Left ventricle myocardium inferior (tissue), 1 donor: ENCODE measurements around the gene CRYGD. TPM values are rescaled to one million over a fixed set of nuclear protein-coding genes. Genes with fewer than 3 reads are reported as not detected.
"Not testable (repeated sequence)": the region's sequence is repeated elsewhere in the genome, so short reads cannot be mapped to it uniquely, and the experiment has no call there.

Experiments
- DNase-seq: peaks from one replicate; pipeline ENCODE4 v3.0.0-alpha.2; 2020
- H3K27ac ChIP-seq: fragments of 200-600 bp; replicated peaks from 2 replicates; pipeline ENCODE4 v1.8.0; 2021
- H3K27me3 ChIP-seq: fragments of 200-600 bp; 2 replicates; pipeline ENCODE4 v1.8.0; 2021; ENCODE audit warnings: low read depth
- H3K36me3 ChIP-seq: fragments of 200-600 bp; 2 replicates; pipeline ENCODE4 v1.8.0; 2021
- H3K4me1 ChIP-seq: fragments of 200-600 bp; 2 replicates; pipeline ENCODE4 v1.8.0; 2021
- H3K4me3 ChIP-seq: fragments of 200-600 bp; 2 replicates; pipeline ENCODE4 v1.8.0; 2021; ENCODE audit warnings: mild to moderate bottlenecking, moderate library complexity
- H3K9me3 ChIP-seq: fragments of 200-600 bp; replicated peaks from 2 replicates; pipeline ENCODE4 v1.8.0; 2021
- CTCF ChIP-seq: fragments of 200-600 bp; IDR thresholded peaks from 2 replicates; pipeline ENCODE4 v1.8.0; 2021; ENCODE audit warnings: antibody characterized with exemption, mild to moderate bottlenecking, borderline replicate concordance
- intact Hi-C: fragments of 100-400 bp; cut with micrococcal nuclease; formaldehyde crosslinking; loops from one replicate; pipeline ENCODE4 v1.11.0; 2022
- total RNA-seq: library from RNA; stranded (reverse); fragmentation: NEBNext Ultra II Directional; extraction: Animal tissue kit (Norgen Biotek cat#: 25700); gene quantifications from one replicate; pipeline ENCODE4 v1.2.1, GENCODE V29; 2021
- donor health status: DM: no; HTN: yes; CAD: no; lungs with severe emphysema.

Gene CRYGD
- total RNA-seq, 1 donor from 2014 or later, result not detected

DNA sequence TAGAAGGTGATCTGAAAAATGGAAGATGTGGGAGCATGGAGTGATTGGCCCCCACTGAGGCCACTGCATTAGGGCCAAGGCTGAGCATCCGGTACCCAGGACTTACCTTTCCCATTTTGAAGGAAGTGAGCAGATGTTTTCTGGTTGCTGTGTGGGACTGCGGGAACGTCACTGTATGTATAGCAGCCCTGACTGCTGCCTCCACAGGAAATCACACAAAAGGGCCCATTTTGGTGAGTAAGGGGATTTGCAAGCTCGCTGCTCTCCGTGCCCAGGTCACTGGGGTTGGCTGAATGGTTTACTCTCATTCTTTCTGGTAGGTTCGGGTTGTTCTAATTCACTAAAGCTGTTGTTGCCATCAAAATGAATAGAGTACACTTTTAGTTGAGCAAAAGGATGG lies 21.7 kb upstream of the CRYGD start, which contains the start of gene CRYGB:
Gene CRYGB, minus strand, starts transcription at position 153 of the 400 bp plus-strand sequence. Its CDS starts 38 bp downstream, at position 115.
- H3K27ac ChIP-seq, result no peak within 1 kb of the TSS
- H3K9me3 ChIP-seq, result peaks cover 2% of the 10 kb centered on the region
- TF ChIP-seq CTCF, result no peak
- H3K27me3 ChIP-seq, result no peaks in the 10 kb centered on the region
- no peaks in the 10 kb centered on the region for H3K4me1 ChIP-seq
- H3K36me3 ChIP-seq, result no peaks in the 10 kb centered on the region
- intact Hi-C loops, result no loop called here
- DNase-seq, result no peak
- H3K4me3 ChIP-seq, result no peak within 1 kb of the TSS

DNA sequence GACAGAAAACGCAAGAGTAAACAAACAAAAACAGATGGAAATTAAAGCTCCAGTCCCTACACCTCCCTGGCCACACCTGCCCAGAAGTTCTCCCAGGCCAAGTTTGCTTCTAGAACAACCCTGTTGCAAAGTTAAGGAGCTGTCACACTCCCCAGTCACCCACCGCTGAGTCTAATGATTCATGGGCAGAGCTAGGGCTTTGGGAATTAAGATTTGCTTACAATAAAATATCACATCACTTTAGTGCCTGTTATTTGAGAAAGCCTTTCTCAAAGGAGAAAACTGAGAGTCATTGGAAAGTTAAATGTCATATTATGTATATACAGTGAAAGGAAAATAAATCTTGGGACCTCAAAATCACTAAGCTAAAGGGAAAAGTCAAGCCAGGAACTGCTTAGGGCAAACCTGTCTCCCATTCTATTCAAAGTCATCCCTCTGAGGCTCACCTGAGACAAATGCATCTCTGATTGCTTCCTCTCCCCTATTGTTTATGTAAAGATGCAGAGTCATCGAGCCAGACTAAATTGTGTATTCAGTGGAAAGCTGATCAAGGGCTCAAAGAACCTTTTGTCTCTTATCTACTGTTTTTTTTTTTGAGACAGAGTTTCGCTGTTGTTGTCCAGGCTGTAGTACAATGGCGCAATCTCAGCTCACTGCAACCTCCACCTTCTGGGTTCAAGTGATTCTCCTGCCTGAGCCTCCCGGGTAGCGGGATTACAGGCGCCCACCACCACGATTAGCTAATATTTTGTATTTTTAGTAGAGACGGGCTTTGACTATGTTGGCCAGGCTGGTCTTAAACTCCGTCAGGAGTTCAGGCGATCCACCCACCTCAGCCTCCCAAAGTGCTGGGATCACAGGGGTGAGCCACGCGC lies 18.8 kb upstream of the CRYGD start:
- DNase-seq, result no peak
- Histone ChIP-seq H3K27me3 (no peaks in the 10 kb centered on the region), H3K27ac (no peak overlapping the region), H3K36me3 (no peaks in the 10 kb centered on the region), H3K4me1 (no peaks in the 10 kb centered on the region), H3K9me3 (peaks cover 4% of the 10 kb centered on the region), H3K4me3 (no peak overlapping the region)
- TF ChIP-seq CTCF, result no peak
- intact Hi-C loops, result no loop called here

- intact Hi-C loops, result no loop called here
- Histone ChIP-seq H3K27me3 (no peaks in the 10 kb centered on the region), H3K27ac (no peak overlapping the region), H3K4me1 (no peaks in the 10 kb centered on the region), H3K4me3 (no peak overlapping the region), H3K36me3 (no peaks in the 10 kb centered on the region), H3K9me3 (peaks cover 5% of the 10 kb centered on the region)
- TF ChIP-seq CTCF, result no peak
- no peak for DNase-seq
Observed at GRCh38 chr2:208142240-208142924, 18.1 kb upstream of the CRYGD start.

DNA sequence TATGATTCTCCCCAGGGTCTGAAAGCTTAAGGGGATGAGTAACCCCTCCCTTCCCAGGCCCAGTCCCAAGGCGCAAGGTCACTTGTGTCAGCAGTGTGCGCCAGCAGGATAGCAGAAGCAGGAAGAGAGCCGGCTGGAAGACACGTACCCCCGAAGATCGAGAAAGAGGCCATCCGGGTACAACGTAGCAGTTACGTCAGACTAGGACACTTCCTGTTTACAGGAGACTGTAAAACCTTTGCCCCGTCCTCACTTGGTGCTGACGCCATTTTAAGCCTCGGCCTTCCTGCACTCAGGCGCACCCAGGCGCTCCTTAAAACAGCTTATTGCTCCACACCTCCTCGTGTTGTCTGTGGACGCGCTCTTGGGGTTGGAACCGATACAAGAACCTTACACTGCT lies 15.1 kb upstream of the CRYGD start:
- Histone ChIP-seq H3K9me3 (peaks cover 5% of the 10 kb centered on the region), H3K36me3 (no peaks in the 10 kb centered on the region), H3K4me3 (no peak overlapping the region), H3K4me1 (no peaks in the 10 kb centered on the region), H3K27me3 (no peaks in the 10 kb centered on the region), H3K27ac (no peak overlapping the region)
- DNase-seq, result no peak
- TF ChIP-seq CTCF, result no peak
- intact Hi-C loops, result no loop called here

- H3K4me1 ChIP-seq, H3K4me3 ChIP-seq, intact Hi-C loops: not testable (repeated sequence)
Observed at GRCh38 chr2:208138334-208138733, 14.0 kb upstream of the CRYGD start.

GRCh38 chr2:208136716-208137094 lies 12.4 kb upstream of the CRYGD start:
- Histone ChIP-seq H3K4me3 (no peak overlapping the region), H3K4me1 (no peaks in the 10 kb centered on the region), H3K9me3 (peaks cover 5% of the 10 kb centered on the region), H3K36me3 (no peaks in the 10 kb centered on the region), H3K27me3 (no peaks in the 10 kb centered on the region), H3K27ac (no peak overlapping the region)
- intact Hi-C loops, result no loop called here
- DNase-seq, result no peak
- no peak for TF ChIP-seq CTCF

More at GRCh38 chr2:208138334-208138733, 14.0 kb upstream of the CRYGD start:
- not testable (repeated sequence) for H3K9me3 ChIP-seq, DNase-seq, H3K27me3 ChIP-seq, H3K36me3 ChIP-seq, H3K27ac ChIP-seq
